Superior temporal gyrus (tissue), 1 donor: ENCODE results near the gene ZDHHC14.

Experiments
- DNase-seq: peaks from one replicate; pipeline ENCODE4 v3.0.0-alpha.2; 2016; ENCODE audit errors: extremely low spot score

Gene ZDHHC14

DNA sequence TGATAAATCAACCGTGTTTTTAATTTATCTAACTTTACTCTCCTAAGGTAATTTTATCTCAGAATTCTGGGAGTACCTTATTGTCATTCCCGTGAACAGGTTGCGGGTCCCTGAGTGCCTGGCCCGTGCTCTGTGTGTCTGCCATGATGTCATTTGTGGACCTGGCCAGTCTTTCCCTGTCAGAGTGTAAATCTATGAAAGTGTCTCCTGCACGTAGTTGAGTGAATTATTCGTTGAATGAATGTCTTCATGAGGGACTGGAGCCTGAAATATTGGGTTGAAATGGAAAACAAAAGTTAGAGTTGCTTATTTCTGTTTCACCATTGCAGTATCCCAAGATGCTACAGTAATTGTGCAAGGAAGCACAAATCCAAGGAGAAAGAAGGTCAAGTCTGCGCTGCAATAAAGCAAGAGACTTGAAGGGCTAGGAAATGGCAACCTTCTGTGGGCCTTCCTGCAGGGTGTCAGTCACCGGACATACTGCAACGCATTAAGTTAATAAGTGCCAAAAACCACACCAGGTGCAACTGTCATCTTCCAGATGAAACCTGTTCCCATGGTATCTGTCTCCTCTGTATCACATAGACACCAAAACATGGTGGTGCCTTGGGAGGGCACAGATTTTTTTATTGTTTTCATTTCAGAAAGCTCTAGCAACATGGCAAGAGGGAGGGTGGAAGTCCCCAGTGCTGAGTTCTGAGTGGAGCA is 135.5 kb downstream of the ZDHHC14 start:
- DNase-seq: no peak

DNA sequence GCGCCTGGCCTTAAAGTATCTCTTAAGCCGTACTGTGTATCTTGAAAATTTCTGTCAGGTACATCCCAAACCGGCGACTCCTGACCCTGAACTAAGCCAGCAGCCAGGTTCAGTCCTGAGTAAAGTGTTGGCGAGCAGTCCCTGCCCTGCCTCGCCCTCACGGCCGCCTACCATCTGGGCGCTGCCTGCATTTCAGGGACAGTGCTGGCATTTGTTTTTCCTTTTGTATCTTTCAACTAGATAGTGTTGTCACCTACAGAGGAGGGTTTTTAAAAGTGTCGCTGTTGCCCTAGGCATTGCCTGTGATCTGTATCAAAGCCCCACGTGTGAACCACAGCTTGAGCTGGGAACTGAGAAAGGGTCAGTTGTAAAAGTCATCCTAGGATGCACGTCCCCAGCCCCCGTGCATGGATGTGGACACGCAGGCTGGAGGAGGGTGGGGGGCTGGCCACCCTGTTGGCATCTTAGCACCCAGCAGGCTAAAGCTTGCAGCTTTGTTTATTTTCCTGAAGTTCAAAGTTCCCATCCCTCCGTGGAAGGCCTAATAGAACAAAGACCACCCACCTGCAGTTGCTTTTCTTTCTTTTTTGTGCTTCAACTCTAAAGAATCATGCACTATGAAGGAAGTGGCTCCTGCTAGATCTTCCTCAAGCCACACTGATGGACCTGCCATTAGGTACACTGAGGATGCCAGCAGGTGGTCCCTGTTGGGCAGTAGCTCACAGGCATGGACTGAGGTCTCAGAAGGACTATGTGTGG is 136.8 kb downstream of the ZDHHC14 start:
- DNase-seq: no peak

- DNase-seq: no peak
These were observed 137.6 kb downstream of the ZDHHC14 start for GRCh38 chr6:157518397-157519250.

DNA sequence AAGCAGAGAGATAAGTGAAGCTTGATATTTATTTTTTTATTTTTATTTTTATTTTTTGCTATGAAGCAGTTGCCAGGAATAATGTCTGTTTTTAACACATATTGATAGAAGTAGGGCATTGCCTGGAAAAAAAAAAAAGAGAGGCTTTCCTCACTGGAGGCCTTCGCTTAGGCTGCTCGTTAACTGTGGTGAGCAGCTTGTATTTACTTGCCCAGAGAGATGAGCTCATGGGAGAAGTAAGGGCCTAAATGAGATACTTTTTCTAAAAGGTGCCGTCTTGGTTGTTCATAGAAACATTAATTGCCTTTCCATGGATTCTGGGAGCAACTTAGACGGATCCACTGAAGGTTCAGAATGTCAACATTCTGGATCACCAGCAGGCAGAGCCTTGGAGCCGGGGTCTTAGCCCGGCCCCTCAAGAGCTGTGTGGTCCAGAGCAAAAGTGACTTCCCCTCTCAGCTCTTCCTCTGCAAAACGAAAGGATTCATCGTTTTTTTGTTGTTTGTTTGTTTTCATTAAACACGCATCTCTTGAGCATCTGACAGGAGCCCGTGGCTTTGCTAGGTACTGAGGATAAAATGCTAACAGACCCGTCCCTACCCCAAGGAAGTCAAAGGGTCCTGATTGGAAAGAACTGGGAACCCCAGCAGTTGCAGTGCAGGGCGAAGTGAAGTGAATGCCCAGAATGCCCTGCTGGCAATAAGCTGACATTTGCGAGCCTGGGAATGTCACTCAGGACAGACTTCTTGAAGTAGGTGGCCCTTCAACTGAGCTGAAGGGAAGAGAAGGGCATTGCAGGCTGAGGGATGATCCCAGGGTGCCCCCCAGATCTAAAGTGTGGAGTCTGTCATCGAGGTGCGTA is 138.5 kb downstream of the ZDHHC14 start:
- no peak for DNase-seq

GRCh38 chr6:157520117-157520406 is 139.1 kb downstream of the ZDHHC14 start:
- no peak for DNase-seq

DNA sequence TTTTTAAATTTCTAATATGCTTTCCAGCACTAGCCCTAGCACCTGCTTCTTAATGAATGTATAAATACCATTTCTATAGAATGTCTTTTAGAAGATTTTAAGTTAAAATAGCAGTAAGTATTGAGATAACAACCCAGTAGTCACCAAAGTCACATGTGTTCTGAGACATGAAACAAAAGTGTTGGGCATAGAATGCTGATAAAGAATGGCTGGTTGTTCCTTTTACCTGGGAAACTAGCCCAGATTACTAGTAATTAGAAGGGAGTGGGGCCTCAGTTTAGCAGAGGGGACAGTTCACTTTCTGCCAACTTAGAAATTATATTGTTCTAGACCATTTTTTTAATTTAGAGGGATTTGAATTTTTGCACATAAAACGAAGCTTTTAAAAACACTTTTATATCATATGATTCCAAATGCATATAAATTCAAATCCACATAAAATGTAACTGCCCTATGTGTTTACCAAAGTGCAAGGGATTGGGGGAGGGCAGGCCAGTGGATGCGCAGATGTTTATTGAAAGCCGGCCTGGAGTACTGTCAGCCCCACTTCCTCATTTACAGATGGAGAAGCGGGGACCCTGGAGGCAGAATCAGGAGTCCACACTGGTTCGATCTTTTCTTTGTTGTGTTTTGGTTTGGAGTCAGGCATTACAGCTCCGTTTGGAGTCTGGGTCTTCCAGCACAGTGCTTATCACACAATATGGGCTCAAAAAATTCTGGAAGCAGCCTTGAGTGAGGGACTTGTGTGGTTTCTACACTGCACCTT is 139.8 kb downstream of the ZDHHC14 start:
- DNase-seq: no peak

GRCh38 chr6:157521362-157522335 is 140.7 kb downstream of the ZDHHC14 start:
- DNase-seq: no peak

DNA sequence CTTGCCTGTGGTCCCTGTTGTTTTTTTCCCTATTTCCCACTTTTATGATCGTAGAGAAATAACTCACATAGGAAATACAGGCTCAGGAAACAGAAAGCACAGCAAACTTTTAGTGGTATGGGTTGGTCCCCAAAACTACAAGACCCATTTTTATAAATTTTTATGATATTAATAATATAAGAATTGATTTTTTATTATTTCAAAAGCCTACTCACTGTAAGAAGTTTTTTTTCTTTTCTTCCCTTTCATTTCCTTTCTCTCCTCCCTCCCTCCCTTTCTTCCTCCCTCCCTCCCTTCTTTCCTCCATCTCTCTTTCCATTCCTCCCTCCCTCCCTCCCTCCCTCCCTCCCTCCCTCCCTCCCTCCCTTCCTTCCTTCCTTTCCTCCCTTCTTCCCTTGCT is 141.5 kb downstream of the ZDHHC14 start:
- no peak for DNase-seq

DNA sequence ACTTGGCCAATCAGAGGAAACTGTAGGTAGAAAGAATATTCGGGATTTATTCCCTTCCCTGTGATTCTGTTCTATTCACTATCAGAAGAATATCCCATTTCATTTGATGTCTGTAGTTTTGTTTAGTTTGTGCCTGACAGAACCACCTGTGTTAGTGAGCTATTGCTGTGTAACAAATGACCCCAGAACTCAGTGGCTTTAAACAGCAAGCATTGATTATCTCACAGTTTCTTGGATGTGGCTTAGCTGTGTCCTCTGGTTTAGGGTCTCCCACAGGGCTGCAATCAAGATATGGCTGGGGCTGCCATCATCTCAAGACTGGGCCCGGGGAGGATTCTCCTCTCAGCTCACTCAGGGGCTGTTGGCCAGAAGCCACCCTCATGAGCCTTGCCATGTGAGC is 143.7 kb downstream of the ZDHHC14 start:
- DNase-seq: no peak

DNA sequence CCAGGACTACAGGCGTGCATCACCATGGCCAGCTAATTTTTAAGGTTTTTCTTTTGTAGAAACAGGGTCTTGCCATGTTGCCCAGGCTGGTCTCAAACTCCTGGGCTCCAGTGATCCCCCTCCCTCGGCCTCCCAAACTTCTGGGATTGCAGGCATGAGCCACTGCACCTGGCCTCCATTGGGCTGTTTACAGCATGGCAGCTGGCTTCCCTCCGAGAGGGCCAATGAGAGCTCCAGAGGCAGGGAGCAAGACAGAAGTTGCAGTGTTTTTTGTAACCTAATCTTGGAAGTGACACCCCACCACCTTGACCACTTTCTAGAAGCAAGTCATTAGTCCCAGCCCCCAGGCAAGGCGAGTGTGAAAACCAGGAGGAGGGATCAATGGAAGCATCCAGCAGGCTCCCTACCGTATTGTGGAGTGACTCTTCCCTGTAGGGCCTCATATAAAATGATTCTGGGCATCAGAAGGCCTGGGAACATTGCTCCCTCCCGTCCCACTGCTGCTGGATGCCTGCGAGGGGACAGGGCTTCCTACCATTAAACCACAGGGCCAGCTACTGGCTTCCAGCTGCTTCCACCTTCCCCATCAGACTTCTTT is 144.4 kb downstream of the ZDHHC14 start:
- DNase-seq: no peak

GRCh38 chr6:157525918-157526425 is 145.0 kb downstream of the ZDHHC14 start:
- no peak for DNase-seq

DNA sequence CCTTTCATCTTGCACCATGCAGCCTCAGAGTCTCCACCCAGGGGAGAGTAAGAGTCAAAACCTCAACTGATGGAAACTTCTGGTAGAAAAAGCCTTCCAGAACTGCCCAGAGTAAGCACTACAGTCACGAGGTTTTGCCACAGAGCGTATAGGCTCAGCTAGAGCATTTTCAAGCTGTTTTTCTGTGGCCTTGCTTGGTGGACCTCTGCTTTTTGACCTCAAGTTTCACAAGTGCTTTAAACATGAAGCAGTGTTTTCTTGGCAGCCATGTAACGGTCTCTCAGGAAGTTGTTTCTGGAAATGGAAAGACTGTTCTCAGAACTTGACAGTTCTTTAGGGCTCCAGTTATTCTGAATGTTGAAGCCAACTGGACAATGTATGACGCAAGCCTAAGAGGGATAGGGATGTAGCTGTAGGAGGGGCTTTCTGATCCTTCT is 146.5 kb downstream of the ZDHHC14 start:
- DNase-seq: no peak

DNA sequence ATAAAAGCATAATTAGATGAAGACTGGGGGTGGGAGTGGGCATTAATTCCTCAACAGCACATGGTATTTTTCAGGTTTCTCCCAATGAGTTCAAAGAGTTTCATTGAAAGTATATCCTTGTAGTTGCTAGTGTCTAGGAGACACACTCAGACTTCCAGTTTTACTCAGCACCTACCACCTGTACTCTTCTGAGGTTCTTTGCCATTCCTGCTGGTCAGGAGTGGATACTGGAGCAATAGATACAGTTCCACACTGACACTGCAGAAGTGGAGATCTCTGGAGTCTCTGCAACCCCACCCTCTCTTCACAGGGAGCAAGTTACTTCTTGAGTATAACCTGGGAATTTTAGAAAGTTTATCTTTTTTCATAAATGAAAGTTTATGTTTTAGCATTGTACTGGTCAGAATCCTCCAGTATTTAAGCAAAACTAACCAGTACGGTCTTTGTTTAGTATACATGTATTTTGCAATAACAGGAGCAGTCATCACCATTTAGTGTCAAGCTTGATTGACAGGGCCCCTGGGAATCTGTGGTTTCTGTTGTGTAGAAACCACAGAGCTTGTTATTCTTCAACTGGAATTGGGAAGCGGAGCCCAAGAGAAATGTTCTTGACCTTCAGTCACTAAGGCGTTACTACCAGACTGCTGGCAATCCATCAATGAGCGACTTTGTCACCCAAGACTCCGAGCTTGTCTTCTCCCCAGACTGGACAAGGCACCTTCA is 148.1 kb downstream of the ZDHHC14 start:
- DNase-seq: no peak

DNA sequence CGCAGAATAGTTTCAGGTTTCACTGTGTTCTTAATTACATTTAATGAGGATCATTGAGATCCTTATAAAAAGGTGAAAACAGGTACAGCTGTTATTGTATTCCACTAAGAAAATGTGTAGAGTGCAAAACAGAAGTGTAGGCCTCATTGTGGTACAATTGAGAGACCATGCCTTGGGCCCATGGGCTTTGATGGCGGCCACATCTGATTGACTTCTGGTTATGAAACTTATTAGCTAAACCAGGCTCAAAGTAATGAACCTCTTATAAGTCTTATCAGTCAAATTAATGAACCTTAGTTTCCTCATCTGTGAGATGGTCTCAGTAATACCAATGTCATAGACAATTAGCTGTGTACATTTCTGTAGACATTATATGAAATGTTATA is 148.7 kb downstream of the ZDHHC14 start:
- DNase-seq: no peak

GRCh38 chr6:157530126-157530525 is 149.1 kb downstream of the ZDHHC14 start:
- DNase-seq: no peak

DNA sequence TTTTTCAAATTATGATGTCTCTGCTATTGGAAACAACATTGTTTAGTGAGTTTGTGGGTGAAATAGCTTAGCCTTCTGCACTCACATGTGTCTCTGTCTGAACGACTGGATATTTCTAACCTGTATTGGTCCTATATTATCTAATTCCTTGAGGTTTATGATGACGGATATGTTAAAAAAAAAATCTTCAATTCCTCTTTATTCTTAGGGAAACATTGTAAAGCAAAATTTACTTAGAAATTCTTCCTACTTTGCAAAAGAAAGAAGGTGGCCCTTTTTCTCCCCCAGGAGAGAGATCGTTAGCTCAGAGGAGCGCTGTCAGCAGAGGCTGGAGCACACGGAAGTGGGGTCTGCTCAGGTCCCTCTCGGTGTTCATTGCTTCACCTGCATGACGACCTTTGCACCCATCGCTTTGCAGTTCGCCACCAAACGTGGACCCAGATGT is 149.8 kb downstream of the ZDHHC14 start:
- no peak for DNase-seq

DNA sequence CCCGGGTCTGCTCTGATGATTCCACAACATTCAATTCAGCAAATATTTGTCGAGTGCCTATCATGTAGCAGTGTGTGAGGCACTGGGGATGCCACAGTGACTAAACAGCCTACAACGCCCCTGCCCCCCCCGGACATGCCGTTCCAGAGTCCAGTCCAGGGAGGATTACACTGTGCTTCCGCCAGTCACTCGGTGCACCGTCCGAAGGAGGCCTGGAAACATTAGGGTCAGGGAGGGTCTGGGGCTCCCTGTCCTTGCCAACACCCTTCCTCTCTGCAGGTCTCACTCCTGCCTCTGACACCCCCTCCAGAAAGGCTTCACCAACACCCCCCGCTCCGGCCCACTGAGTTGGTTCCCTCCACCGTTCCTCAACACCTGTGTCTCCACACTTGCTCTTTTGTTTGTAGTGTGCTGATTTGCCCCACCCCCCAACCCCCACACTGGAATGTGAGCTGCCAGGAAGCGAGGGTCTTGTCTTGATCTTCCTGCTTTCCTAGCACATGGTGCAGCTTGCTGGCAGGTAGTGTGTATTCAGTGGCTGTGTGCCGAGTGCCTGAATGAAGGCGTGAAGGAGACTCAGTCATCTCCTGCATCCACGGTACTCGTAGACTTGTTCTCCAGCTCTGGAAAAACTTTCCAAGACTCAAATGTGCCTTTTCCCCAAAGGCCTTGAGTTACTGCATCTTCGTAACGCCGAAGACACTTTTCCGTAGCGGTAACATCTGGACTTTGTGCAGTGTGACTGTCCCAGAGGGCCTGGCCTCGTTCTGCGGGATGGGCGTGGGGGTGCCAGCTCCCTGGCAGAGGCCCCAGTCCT is 150.4 kb downstream of the ZDHHC14 start:
- DNase-seq: no peak

DNA sequence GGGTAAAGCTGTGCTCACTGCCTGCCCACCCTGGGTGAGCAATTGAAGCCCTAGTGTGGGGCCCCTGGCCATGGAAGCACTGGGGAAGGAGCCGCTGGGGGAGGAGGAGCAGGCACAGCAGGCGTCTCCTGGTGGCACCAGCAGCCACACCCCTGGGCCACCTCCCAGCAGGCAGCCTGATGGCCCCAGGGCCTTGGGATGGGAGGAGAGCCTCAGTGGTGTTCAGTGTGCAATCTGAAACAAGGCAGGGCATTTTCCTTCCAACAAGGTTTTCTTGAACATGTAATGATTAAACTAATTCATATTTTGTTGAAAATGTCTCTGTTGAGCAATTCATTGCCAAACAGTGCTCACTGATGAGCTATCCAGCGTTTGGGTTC is 151.0 kb downstream of the ZDHHC14 start:
- DNase-seq: no peak
